Sciatic nerve (tissue), 2 donors: ENCODE data around the gene CSF2RB. TPM values are rescaled to one million over a fixed set of nuclear protein-coding genes. Genes with fewer than 3 reads are reported as not detected.

Experiments used
- ATAC-seq: fragments of 200-7000 bp; cut with Tn5 transposase; one replicate; pipeline ENCODE4 v1.9.1; 2020; ENCODE audit warnings: mild to moderate bottlenecking, moderate library complexity
- DNase-seq: peaks from one replicate; pipeline ENCODE4 v3.0.0-alpha.2; 2020; ENCODE audit warnings: low spot score
- intact Hi-C: fragments of 100-400 bp; cut with DNase I; formaldehyde crosslinking; loops from one replicate; pipeline ENCODE4 v1.14.2; 2022
- total RNA-seq: library from RNA; stranded (reverse); fragmentation: NEBNext Ultra II Directional; extraction: Animal tissue kit (Norgen Biotek cat#: 25700); gene quantifications from one replicate; pipeline ENCODE4 v1.2.1, GENCODE V29; 2021
- donor health status: DM: no; HTN: no; CAD: no.
- donor health status: DM: no; HTN: no; CAD: no.

The CSF2RB gene
- total RNA-seq, 1 donor from 2014 or later, result 10.1 TPM

DNA sequence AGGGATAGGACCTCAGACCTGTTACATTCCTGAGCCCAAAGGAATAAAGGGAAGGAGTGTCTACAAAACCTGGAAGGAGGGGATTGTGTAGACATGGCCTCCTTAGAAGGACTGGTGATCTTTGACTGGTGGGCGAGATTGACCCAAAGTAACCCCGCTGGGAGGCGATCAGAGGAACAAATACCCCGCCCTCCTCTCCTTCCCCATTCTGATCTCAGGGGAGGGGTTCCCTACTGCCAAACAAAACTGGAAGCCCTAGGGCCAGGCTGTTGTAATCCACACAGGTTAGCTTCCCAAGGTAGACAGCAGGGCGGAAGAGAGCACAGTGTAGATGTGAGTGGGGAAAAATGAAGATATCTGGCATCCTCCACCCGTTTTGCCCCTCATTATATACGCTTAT, 28.0 kb upstream of the CSF2RB start:
- intact Hi-C loops, result no loop called here
- no peak for ATAC-seq
- DNase-seq, result no peak

DNA sequence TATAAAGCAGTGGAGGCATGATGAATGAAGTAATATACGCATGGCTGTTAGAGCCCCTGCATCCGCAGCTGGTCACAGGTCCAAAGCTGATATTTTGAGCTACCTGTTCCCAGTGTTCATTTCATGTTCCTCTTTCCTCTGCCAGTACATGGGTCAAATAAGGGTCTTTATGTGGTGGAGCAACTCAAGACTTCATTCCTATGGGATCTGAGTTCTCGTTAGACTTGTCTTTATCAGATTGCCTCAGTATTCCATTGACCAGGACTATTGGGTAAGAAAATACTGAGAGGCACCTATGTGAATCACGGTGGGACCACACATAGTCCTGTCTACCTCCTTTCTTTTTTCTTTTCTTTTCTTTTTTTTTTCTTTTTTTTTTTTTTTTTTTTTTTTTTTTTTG, 27.4 kb upstream of the CSF2RB start:
- no peak for DNase-seq
- intact Hi-C loops, result no loop called here
- no peak for ATAC-seq

DNA sequence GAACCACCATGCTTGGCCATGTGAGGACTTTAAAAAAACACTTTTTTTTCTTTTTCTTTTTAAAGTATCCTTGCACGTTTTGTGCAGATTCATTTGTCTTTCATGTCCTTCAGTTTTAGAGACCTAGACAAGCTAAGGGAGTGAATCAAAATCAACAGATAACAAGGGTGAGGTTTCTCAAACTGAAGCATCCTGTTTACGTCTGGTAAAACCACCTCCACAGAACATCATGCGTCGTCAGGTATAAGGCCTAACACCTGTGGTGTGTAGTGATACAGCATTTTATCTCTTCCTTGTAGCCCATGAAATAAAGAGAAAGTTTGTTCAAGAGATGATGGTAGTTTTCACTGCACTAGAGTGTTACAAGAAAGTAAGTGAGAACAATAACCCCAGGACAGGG, 26.3 kb upstream of the CSF2RB start:
- no peak for DNase-seq
- intact Hi-C loops, result no loop called here
- ATAC-seq, result no peak

DNA sequence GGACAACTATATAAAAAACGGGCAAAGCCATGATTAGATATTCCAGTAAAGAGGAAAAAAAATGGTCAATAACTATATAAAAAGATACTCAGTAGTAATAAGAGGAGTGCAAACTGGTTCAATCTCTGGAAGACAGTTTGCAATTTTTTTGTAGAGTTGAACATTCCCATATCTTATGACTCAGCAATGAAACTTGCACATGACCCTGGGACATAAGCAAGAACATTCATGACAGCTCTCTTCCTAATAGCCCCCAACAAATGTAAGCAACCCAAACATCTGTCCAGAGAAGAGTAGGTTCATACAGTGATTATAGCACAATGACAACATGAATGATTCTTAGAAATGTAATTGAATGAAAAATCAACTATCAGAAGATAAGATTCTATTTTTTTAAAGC, 21.8 kb upstream of the CSF2RB start:
- DNase-seq (no peak), ATAC-seq (no peak)
- intact Hi-C loops, result no loop called here

DNA sequence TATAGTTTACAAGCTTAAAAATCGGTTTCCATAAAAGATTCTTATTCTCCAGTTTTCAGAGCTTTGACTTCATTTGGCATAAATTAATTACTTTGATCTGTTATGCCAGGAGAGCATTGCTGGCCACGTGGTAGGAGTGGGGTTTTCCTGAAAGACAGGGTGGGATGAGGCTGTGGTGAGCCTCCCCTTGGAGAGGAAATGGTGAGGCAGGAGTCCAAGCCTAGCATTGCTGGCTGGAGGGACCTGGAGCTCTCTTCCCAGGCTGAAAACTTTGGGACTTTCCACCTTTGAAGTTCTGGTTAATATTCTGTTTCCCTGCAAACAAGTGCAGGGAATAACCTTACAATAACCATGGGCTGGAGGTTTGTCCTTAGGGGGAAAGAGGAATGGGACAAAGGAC, 21.1 kb upstream of the CSF2RB start:
- intact Hi-C loops, result no loop called here
- no peak for ATAC-seq

DNA sequence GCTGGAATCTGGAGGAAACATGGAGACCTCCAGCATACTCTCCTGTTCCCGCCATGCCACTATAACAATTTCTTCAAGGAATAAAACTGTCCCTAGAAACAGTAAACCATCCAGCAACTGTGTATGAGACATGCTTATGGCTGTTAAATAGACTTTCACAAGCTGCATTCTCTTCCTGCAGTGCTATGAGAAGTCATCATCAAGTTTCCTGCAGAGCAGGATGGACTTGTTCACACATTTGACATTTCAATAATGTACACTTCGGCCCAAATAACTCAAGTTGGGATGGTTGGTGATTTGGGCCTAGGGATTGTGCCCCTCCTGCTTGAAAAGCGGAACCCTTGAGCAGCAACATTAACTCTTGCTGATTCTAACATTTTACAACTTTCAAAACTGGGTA, 20.2 kb upstream of the CSF2RB start:
- DNase-seq, result no peak
- no peak for ATAC-seq

More for the DNA sequence above, 21.1 kb upstream of the CSF2RB start:
- DNase-seq, result no peak

DNA sequence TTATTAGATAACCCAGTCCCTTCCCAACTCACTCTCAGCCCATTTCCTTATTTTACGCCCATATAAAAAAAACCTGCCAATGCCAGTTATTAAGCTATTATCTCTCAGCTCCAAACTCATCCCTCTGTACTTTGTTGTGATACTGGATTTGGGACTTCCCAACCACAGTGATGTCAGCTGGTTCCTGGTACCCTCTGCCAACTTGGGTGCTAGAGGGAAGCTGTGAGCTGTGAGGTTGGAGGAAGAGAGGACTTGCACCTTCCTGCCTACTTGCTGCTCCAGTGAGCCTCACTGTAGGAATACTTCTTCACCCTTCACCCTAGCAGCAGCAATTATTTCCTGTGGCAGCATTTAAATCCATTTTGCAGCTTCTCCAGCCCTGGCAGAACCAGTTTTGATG, 19.2 kb upstream of the CSF2RB start:
- DNase-seq, result no peak
- ATAC-seq, result no peak
- intact Hi-C loops, result no loop called here

More for the DNA sequence above, 20.2 kb upstream of the CSF2RB start:
- intact Hi-C loops, result no loop called here

DNA sequence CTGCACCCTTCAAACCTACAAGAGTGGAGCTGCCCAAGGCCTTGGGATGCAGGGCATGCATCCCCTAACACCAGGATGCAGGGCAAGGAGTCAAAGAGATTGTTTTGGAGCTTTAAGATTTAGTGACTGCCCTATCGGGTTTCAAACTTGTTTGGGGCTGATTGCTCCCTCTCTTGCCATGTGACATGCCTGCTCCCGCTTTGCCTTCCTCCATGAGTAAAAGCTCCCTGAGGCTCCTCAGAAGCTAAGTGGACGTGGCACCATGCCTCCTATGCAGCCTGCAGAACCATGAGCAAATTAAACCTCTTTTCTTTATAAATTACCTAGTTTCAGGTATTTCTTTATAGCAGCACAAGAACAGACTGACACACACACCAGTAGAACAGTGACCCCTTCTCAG, 15.8 kb upstream of the CSF2RB start:
- intact Hi-C loops, result no loop called here
- ATAC-seq (no peak), DNase-seq (no peak)

DNA sequence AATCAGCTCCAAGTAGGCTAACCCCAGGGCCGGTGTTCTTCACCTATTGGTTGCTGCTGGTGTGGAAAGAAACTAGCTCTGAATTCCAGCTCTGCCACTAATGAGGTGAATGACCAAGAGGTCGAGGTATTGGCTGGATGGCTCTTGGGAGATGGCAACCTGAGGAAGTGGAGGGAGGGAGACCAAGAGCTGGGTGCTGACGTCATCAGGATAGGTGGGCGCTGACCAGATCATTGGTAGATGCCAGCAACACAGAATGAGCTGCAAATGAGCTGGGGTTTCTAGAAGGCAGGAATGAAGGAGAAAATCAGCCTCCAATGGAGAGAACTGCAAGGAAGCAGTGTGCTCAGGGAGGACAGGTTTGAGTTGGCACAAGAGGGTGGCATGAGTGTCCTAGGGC, 14.7 kb upstream of the CSF2RB start:
- DNase-seq (no peak), ATAC-seq (no peak)
- intact Hi-C loops, result no loop called here

DNA sequence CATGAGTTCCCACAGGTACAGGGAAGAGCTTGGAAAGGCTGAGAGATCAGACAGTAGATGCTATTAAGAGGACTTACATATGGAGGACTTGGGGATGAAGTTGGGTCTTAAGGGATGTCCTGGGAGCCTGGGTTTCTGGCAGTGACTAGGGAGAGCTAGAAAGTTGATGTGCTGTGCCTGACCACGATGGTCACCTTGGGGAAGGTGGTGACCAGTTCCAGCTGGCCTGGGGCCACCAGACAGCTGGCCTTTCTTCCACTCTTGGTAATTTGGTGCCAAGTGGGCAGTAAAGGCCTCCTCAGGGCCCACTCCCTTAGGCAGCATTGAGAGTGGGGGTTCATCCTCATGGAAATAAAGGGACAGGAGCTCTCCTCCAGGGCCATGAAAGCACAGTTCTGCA, 13.9 kb upstream of the CSF2RB start:
- ATAC-seq (no peak), DNase-seq (no peak)
- intact Hi-C loops, result no loop called here

DNA sequence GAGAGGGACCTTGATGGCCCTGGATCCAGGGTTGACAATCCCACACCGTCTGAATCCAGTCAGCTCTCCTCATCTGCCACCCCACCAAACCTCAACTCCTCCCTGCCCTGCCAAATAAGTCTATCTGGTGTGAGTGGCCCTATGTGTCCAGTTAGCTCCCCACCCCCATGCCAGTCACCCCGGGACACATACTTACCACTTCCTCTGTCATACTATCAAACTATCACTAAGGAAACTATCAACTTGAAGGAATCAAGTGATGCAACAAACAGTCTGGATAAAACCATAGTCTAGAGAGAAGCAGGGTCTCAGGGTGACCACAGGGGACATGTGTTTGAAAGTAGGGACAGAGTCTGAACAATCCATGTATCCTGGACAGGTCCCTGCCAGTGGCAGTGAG, 13.2 kb upstream of the CSF2RB start:
- intact Hi-C loops, result no loop called here
- no peak for ATAC-seq

DNA sequence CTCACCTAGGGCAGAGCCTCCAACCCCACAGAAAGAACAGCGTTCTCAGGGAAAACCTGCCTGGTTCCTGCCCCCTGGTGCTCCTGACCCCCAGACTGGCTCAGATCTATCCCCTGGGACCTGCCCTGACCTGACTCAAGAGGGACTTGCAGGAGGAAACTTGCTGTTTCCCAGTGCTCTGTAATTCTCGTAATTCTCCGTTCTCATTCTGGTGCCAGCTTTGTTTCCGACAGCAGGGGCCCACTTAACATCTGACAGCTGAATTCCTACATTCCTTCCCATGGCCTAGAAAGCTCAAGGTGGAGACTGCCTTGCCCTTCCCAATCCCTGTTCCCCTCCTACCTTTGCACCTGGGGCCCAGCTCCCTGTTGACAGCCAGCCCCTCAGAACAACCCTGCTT, 12.5 kb upstream of the CSF2RB start:
- DNase-seq (no peak), ATAC-seq (no peak)

More for the DNA sequence above, 13.2 kb upstream of the CSF2RB start:
- DNase-seq, result no peak

DNA sequence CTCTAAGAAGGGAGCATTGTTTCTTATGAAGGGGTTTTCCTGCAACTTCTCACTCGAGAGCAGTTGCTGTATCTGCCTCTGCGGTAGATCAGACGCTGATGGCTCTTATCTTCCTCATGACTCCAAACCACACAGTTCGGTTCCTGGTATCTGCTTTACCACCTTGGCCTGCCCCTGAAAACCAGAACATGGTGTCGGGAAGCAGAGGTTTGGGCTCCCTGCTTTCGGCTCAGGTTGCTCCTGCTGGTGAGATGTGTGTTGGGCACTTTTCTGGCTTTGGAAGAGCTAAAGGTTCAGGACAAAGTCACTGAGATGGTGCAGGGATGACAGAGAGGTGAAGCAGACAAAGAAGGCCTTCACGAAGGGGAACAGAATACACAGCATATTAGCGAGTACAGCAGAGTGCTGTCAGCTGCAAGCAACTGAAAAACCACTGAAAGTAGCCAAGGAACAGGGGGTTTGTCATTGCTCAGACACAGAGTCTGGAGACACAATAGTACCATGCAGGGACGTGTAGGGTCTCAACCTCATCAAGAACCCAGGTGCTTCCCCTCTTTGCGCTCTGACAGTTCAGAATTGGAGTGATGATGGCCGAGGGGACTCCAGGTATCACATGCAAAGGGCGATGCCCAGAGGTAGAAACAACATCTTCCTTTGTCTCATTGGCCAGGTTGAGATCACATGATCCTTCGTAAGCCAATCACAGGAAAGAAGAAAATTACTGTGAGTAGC, 11.9 kb upstream of the CSF2RB start:
- ATAC-seq, result no peak
- DNase-seq, result no peak
- intact Hi-C loops, result no loop called here

More for the DNA sequence above, 12.5 kb upstream of the CSF2RB start:
- intact Hi-C loops, result no loop called here

DNA sequence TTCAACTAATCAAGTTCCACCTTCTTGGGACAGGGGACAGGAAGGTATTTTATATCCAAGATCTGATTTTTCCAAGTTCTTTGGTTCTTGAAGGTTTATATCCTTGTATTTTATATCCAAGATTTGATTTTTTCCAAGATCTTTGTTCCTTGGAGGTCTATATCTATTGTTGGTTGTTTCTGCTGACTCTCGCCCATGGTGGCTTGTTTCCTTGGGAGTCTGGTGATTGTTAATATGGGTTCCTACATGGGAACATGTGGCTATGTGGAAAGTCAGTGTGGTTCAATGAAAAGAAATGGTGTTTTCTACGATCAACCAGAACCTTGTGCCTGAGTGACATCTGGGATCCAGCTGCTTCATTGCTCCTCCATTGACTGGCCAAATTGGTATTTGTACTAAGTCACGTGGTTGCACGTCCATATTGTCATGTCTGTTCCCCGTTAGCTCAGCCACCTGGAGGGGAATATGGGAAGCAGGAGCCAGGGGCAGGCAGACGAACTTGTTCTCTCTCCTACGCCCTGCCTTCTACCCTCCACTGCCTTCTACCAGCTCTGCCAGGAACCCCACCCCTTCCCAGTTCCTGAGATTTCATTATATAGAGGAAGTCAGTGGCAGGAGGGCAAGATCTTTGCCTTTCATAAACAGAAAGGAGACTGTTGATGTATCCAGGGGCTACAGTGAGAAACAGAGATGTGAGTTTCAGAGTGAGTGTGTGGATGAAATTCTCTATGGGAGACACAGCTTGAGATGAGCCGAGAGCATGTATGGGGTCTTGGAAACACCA, 11.1 kb upstream of the CSF2RB start:
- DNase-seq (no peak), ATAC-seq (peak; percentile 44)
- intact Hi-C loops, result no loop called here

DNA sequence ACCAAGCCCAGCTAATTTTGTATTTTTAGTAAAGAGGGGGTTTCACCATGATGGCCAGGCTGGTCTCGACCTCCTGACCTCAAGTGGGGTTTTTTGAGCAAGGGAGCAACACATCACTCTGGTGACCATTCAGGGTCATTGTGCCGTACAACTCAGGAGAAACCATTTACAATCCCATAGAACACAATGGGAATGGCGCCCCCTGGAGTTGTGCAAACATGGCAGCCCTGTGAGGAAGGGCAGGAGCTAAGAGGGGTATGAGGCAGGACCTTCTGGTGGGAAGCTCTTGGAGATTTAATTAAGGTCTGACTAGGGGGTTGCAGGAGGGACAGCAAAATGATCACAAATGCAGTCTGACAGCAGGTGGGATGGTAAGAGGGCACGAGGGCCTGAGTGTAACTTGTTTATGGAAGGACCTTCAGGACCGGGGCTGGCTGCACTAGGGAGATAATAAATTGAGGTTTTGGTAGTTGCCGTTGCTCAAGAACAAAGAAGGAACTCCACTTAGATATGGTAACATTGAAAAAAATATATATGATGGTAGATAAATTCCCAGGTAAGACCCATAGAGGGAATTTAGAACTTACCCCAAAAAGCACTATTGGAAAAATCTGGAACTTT, 9.1 kb upstream of the CSF2RB start:
- DNase-seq (no peak), ATAC-seq (no peak)
- intact Hi-C loops, result no loop called here

DNA sequence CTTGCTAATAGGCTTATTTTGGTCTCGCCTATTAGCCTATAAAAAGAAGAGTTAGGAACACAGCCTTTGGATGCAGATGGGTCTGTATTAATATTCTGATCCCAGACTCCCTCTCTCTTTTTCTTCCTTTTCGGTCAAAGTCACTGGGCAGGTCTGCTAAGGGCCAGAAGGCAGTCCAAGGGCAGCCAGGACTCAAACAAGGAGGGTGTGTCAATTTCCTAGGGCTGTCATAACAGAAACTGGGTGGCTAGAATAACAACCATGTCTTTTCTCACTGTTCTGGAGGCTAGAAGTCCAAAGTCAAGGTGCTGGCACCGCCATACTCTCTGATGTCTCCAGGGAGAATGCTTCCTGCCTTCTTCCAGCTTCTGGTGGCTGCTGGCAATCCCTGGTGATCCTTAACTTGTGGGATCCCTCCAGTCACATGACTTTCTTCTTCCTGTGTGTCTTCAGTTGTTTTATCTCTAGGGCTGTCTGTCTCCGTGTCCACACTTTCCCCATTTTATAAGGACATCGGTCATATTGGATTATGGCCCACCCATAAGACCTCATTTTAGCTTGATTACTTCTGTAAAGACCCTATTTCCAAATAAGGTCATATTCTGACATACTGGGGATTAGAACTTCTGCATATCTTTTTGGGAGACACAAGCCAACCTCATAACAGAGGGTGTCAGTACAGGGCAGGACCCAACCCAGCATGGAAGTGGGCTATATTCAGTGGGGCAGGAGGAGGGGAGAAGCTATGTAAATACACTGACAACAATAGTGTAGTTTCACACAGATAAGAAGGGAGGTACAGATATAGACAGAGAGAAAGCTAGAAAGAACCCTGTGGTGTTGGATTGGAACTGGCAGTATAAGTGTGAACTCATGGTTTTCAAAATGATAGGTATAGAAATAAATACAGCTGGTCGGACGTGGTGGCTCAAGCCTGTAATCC, 5.9 kb upstream of the CSF2RB start:
- intact Hi-C loops, result no loop called here
- DNase-seq (no peak), ATAC-seq (no peak)

DNA sequence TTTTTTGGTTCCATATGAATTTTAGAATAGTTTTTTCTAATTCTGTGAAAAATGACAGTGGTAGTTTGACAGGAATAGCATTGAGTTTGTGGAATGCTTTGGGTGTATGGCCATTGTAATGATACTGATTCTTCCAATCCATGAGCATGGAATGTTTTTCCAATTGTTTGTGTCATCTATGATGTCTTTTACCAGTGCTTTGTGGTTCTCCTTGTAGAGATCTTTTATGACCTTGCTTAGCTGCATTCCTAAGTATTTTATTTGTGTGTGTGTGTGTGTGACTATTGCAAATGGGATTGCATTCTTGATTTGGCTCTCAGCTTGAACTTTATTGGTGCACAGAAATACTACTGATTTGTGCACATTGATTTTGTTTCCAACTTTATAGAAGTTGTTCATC, 3.0 kb upstream of the CSF2RB start:
- DNase-seq, result no peak
- no peak for ATAC-seq
- intact Hi-C loops, result no loop called here

DNA sequence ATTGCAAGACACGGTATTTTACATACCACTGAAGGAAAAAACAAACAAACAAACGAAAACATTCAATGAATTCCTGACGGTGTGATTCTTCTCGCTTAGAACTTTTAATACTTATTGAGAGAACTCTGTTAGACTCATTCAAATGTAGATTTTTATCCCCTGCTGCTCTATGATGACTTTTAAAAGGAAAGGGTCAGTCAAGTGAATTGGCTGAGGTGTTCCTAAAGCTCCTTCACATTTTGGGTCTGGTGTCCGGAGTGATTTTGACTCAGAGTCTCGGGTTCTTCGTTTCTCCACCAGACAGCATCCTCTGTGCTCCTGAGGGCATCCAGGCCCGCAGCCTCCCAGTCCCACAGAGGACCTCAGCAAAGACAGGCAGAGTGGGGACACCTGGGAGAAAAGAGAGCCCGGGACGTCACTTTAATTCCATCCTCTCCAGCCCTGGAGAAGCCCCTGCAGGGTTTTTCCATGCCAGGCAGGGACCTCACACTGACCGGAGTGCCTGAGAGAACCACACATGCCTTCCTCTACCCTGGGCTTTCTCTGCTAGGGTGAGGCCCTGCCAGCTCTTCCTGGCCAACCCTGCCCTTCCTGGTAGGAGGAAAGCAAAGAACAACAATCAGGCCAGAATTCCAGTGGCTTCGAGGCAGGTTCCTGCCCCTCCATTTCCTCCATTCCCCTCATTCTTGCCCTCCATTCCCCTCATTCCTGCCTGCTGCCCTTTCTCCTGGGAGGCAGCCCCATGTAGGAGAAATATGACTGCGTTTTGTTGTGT, 1.4 kb upstream of the CSF2RB start:
- DNase-seq (no peak), ATAC-seq (no peak)
- intact Hi-C loops, result no loop called here
